ENCODE measurements around the gene AP1M1.

Gene AP1M1

DNA sequence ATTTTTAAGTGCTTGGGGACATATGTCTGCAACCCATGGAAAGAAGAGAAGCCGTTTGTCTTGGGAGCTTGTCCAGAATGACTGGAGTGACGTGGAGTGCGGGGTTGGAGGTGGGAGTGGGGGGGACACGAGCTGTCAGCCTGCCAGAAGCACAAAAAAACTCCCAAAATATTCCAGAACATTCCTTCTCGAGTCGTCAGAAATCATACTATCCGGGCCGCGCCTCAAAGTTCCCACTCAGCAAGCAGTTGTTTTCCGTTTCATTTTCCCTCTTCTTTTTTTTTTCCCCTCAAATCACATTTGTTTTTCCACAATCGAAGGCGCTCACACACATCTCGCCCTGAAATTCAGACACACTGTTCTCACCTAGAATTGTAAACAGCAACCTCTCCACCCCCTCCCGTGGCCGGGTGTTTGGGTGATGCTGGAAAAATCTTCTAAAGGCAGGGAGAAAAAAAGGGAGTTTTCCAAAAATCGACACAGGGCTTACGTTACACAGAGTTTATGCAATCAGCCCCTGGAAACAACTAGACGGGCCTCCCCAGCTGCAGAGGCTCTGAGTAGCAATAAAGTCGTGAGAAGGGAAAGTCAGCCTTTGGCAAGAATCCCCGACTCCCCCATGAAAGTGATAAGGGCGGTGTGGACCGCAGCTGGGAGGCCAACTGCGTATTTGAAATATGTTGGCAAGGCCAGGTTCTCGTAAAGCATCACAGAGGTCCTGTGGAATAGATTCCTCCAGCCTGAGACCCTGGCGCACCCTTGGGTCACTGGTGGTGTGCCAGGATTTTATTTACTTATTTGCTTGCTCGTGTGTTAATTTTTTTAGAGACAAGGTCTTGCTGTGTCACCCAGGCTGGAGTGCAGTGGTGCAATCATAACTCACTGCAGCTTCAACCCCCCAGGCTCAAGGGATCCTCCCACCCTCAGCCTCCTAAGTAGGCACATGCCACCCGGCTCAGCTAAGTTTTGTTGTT lies 95.7 kb downstream of the AP1M1 start:
- Histone ChIP-seq H3K36me3 (ENCODE audit: control insufficient read depth in 2 of 2, insufficient read depth in 2 of 2, low read length in 2 of 2) (no peaks in the 10 kb centered on the region), H3K9ac (ENCODE audit: low read depth in 1 of 2, low read length in 2 of 2) (peak overlapping the region; percentile 34 to 51), H3K4me3 (ENCODE audit: low read length in 2 of 2) (peak overlapping the region in 1 of 2 donors; percentile 26), H3K27ac (ENCODE audit: low read depth in 2 of 2, low read length in 2 of 2) (peak overlapping the region; percentile 75 to 82), H3K9me3 (ENCODE audit: control insufficient read depth in 2 of 2, low read length in 2 of 2) (no peaks in the 10 kb centered on the region), H3K27me3 (ENCODE audit: control insufficient read depth in 2 of 2, insufficient read depth in 2 of 2, low read length in 2 of 2) (no peaks in the 10 kb centered on the region), H3K4me1 (ENCODE audit: control insufficient read depth in 2 of 2, insufficient read depth in 2 of 2, low read length in 2 of 2) (peaks cover 0 to 10% of the 10 kb centered on the region in 2 donors)

DNA sequence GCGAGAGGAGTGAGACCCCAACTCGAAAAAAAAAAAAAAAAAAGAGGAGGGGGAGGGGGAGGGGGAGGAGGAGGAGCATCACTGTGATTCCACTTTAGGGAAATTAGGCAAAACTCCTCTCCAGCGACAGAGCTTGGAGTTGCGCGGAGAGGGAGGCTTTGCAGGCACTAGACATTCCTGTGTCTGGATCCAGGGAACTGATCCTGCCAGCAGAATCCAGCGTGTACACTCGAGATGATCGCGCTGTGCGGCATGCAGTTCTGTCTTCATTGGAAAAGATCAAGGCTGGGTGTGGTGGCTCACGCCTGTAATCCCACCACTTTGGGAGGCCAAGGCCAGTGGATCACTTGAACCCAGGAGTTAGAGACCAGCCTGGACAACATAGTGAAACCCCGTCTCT lies 97.3 kb downstream of the AP1M1 start:
- no peaks in the 10 kb centered on the region for H3K27me3 ChIP-seq (ENCODE audit: control insufficient read depth in 2 of 2, insufficient read depth in 2 of 2, low read length in 2 of 2)
- no peak overlapping the region for H3K4me3 ChIP-seq (ENCODE audit: low read length in 2 of 2)
- no peaks in the 10 kb centered on the region for H3K36me3 ChIP-seq (ENCODE audit: control insufficient read depth in 2 of 2, insufficient read depth in 2 of 2, low read length in 2 of 2)
- peaks cover 0 to 10% of the 10 kb centered on the region in 2 donors for H3K4me1 ChIP-seq (ENCODE audit: control insufficient read depth in 2 of 2, insufficient read depth in 2 of 2, low read length in 2 of 2)
- no peaks in the 10 kb centered on the region for H3K9me3 ChIP-seq (ENCODE audit: control insufficient read depth in 2 of 2, low read length in 2 of 2)
- no peak overlapping the region for H3K27ac ChIP-seq (ENCODE audit: low read depth in 2 of 2, low read length in 2 of 2)
- no peak overlapping the region for H3K9ac ChIP-seq (ENCODE audit: low read depth in 1 of 2, low read length in 2 of 2)
